HG02759 (cell line): ENCODE results near the gene CHAD.
"Not testable (repeated sequence)": the region's sequence is repeated elsewhere in the genome, so short reads cannot be mapped to it uniquely, and the experiment has no call there.

ENCODE experiments used
- ATAC-seq: cut with Tn5 transposase; IDR thresholded peaks from one replicate; pipeline ENCODE4 v1.9.1; 2021; ENCODE audit warnings: mild to moderate bottlenecking, moderate library complexity; ENCODE audit not compliant: unreplicated experiment

The CHAD gene

DNA sequence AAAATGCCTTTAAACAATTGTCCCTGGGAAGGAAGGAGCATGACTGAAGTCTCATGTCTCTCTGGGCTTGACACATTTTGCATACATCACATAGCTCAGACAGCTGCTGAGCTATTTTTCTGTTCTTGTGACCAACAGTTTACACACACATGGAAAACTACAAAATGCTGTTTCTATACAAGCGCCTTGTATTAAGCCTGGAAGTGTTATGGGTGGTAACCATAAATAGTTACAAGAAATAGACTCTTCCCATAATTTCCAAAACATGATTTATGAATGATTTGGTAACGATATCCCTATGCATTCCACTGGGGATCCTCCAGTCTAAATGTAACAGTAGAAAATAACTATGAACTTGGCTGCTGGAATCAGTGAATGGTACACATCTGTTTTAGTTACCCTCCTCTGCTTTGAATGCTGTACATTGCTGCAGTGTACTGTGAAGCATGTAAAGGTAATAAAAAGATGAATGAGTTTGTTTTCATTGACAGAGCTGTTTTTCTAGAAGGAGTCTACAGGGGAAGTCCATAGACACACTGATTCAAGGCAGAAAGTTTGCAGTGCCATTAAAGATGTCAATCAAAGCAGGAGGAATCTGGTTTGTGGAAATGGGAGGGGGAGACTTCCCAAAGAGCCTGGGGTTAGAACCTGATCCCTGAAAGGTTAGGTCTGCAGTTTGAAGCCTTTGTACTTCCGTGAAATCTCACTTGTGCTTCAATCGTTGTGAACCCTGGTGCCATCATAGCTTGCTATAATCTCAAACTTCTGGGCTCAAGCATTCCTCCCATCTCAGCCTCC is 37.7 kb downstream of the CHAD start:
- ATAC-seq: no peak

DNA sequence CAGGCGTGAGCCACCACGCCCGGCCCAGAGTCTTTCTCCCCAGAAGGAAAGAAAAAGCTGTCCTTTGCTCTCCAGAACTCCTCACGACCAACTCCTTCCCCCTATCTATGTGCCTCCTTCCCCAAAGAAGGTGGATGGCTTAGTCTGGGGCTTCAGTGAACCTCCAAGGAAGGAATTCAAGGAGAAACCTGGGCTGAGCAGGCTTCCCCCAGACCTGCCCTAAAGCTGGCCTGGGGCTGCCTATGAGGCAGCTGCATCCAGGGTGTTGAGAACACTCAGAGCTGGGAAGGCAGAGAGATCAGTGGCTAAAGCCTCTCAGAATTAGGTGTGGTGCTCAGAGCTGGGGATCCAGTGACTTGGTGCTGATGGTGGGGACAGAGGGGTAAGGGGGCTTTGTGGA is 38.9 kb downstream of the CHAD start:
- ATAC-seq: no peak

DNA sequence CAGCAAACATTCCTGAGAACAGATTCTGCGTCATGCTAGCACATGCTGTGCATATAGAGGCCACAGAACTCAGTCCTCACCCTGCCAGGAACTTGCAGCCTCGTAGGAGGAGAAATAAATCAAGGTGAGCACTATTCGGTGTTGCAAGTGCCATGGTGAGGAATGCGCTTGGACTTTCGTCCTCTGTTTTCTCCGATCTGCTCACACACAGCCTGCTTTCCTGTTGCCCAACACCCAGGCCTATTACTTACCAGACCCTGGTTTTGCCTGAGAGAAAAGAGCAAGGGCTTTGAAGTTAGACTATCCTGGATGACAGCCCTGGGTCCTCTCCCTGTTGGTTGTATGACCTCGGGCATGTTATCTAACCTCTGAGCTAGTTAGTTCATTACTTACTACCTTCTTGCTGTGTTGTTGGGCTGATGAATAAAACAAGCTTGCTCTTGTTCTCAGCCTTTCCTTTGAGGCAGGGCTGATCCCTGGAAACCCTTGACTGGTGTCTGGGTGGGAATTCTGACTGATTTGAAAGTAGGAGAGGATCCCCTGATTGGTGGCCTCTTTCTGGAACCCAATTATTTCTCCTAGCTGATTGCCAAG is 39.8 kb downstream of the CHAD start:
- no peak for ATAC-seq

DNA sequence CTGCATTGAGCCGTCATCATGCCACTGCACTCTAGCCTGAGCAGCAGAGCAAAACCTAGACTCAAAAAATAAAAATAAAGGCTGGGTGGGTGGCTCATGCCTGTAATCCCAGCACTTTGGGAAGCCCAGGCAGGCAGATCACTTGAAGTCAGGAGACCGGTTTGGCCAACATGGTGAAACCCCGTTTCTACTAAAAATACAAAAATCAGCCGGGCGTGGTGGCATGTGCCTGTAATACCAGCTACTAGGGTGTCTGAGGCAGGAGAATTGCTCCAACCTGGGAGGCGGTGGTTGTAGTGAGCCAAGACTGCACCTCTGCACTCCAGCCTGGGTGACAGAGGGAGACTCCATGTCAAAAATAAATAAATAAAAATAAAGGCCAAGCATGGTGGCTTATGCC is 40.6 kb downstream of the CHAD start:
- not testable (repeated sequence) for ATAC-seq

DNA sequence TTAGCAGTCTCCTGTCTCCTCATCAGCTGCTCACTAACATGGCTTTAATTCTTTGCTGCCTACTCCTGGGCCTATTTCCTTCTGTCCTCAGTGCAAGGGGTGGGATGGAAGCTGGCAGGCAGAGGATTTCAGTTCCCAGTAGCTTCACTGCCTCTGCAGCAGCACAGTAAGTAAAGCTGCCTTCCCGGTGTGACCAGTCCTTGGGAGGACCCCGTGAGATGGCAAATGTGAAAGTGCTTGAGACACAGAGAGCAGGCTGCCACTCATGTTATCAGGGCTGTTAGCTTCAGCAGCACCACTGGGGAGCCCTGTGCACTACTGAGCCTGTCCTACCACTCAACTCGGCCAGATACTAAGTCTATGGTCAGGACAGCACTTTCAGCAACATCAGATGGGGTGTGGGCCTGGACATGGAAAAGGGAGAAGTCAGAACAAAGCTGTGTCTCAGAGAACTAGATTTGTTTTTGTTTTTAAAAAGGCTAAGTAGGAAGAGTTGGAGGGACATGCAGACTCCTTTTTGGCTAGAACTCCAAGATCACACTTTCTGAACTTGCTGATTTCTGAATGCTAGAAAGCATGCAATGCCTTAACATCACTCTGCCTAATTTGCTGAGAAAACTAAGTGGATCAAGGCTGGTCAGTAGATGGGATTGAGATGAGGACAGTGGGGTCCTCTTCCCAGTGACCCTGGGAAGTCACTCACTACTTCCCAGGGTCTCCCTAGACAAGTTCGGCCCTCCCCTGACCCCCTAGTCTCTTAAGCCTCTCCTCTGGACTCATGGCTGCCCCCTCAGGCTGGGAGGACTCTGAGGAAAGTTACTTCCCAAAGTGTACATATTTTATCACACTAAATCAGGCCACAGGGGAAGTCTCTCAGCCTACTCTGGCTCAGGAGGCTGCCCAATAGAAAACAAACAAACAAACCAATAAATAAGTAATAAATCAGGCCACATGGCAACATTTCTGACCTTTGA is 41.6 kb downstream of the CHAD start:
- peak; percentile 27 for ATAC-seq

DNA sequence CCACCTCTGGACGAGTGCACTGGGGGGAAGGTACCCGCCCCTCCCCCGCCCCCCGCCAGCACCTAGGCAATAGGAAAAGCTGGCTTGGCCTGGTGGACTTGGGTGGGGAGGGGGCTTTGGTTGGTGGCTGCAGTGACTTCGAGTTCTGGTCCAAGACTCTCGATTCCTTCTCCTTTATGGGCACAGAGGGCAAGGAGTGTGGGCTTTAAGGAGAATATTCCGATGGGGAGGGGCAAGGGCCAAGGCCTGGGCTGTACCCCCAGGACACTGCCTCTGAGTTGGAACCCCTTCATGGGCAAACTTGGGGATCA is 42.3 kb downstream of the CHAD start:
- no peak for ATAC-seq

DNA sequence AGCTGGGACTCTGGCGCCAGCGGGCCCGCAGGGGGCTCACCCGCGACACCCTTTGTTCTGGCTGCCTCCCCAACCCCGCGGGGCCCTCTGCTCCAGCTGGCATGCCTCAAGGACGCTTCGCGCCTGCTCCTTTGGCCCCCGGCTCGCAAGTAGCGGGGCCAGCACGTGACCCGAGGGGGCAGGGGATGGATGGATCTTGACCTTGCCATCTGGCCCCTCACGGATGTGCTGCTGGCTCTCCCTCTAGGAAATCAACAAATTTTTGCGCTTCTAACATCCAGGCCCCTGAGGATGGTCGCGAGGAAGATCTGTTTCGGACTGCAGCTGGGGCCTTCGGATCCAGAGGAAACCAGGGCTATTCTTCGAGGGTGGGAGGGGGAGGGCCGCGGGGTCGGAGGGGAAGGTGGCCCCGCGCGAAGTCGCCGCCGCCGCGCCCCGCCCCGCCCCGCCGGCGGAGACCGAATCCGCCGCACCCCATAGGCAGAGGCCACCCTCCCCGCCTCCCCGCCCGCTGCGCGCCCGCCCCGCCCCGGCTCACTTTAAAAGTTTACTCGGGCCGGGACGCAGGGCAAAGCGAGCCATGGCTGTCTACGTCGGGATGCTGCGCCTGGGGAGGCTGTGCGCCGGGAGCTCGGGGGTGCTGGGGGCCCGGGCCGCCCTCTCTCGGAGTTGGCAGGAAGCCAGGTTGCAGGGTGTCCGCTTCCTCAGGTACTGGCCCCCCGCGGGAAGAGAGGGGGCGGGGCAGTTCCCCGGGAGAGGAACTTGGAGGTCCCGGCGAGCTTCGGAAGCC is 42.8 kb downstream of the CHAD start, which contains the start of gene ACSF2:
Gene ACSF2, plus strand, starts transcription at position 537 of the 790 bp plus-strand sequence. Its CDS starts 44 bp downstream, at position 581.
- peak; percentile 75 for ATAC-seq

DNA sequence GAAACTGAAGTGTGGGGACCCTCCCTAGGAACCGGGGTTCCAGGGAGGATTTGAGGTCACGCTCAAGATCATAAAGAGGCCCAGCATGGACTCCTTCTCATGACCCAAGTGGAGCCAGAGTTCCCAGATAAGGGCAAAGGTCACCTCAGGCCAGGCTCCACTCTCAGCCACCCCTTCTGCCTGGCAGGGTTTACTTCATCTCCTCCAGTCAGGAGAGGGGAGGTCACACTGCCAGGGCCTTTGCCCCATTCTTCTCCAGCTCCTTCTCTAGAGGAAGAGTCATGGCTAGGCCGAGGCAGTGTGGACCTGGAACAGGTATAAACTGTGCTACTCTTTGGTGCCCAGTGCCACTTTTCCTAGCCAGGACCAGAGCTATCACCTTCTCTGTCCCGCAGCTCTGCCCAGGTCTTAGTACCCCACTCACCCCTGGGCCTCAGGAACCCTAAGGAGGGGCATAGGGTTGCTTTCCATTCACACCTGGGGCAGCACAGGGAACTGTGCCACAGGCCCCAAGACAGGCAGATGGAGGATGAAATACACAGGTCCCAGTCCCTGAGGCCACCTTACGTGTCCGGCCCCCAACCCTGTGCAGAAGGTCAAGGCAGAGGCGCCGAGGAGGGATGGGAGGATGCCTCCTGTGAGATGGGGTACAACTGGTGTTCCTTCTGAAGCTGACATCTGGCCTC is 43.5 kb downstream of the CHAD start:
- ATAC-seq: no peak

DNA sequence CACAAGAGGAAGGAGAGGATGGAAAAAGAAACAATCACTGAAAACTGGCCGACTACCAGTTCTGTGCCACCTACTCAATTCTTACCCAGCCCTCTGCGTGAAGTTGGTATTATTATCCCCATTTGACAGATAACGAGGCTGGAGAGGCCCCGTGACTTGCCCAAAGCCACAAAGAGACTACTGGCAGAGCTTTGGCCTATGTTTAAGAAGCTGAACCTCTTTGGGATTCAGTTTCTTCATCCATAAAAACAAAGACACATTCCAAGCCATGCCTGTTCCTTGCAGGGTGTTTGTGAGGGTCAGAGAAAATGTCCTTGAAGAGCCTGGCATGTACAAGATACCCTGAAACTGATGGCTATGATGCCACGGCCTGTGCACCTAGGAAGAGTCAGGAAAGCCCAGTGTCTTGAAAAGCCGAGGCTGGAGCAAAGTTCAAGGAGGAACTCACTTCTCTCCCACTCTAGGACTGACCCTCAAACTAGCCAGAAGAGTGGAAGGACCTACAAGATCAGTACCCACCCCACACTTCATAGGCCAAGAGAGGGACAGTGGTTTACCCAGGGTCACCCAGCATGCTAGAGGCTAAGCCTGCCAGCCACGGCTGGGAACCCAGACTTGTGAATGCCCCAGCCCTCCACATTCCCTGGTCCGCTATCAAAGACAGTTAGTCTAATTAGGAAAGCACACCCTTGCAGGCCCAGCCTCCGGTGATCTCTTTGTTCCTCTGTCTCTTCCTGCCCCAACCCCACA is 44.3 kb downstream of the CHAD start:
- no peak for ATAC-seq

DNA sequence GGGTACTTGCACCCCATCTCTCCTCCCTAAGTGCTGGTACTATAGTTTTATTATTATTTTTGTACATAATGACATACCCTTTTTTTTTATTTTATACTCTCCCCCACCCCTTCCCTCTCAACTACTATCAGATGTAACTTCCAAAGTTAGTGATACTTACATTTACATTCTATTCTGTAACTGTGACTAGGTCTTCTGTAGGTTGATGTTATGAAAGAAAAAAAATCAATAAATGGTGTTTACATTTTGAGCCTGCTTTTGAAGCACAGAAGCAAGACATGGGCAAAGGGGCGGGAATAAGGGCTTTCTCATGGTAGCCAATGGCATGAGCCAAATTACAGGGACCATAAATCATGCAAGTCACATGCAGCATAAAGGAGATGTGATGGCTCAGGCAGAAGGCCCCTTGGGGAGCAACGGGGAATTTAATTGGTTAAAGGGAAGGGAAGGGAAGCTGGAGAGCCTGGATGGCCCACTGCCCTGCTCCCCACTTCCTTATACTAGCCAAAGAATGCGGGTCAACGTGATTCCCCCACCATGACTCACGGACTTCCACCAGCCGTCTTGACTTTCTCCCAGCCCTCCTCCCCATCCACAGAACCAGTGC is 45.0 kb downstream of the CHAD start:
- ATAC-seq: no peak

DNA sequence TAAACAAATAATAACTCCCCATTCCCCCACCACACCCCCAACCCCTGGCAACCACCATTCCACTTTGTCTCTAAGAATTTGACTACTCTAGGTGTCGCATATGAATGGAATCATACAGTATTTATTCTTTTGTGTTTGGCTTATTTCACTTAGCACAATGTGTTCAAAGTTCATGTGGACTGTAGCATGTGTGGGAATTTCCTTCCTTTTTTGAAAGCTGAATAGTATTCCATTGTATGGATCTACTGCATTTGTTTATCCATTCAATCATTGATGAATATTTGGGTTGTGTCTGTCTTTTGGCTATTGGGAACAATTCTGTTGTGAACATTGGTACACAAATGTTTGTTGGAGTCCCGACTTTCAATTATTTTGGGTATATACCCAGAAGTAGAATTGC is 45.9 kb downstream of the CHAD start:
- ATAC-seq: no peak

DNA sequence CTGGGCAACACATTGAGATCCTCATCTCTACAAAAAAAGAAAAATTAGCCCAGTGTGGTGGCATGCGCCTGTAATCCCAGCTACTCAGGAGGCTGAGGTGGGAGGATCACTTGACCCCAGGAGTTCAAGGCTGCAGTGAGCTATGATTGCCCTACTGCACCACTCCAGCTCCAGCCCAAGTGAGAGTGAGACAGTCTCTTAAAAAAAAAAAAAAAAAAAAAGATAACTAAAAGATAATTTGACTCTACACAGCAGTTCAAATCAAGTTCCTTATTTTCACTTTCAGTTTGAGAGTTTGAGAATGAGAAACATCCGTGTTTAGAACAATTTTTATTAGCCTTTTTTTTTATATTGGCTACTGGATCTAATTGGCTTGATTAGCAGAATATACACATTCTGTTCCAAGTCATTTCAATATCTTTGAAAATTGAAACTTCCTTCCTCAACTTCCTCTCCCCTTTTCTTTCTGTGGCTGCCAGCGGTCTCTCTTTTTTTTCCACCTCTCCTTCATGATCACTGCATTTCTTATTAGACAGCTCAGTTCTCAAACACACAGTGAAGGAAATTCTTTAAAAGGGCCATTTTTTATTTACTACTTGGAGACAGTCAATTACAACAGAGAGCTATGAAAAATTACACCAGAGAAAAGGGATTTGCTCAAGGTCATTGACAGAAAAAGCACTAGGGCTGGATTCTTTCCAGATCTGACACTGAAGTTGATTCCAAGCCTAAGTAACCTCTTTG is 47.2 kb downstream of the CHAD start:
- ATAC-seq: no peak

DNA sequence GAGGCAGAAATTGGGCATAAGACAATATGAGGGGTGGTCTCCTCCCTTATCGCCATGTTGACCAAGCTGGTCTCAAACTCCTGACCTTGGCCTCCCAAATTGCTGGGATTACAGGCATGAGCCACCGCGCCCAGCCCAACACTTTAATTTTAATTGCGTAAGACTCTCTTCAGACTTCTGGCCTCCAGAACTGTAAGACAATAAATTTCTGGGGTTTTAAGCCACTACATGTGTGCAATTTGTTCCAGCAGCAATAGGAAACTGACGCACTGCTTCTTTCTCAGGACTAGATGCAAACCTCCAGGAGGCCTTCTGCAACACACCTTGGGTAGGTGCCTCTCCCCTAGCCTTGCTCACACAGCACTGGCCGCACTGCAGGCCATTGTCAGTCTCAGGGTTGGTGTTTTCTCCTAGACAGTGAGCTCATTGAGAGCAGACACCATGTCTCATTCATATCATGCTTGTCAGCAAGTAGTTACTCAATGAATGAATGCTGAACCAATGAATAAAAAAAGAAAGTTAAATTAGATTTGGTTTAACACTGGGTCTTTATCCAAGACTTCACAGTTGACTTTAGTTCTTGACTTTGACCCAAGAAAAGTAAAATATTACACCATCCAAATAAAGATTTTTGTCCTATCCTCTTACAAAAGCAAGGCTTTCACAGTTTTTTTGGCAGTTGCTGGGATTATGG is 48.1 kb downstream of the CHAD start:
- no peak for ATAC-seq

DNA sequence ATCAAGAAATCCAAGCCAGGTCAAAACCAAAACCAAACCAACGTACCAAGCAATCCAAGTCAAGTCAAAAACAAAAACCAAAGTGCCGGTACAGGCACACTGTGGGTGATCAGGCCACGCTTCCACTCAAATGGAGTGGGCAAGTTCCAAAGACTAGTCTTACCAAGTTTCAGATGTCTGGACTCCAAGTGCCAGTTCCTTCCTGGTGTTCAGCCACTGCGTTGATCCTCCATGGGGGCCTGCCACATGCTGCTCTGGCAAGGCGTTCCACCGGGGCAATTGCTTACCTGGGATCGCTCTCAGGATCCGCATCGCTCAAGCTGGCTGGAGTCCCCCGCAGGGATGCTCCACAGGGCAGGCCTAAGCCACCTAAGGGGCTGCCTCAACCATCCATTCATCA is 49.1 kb downstream of the CHAD start:
- not testable (repeated sequence) for ATAC-seq

DNA sequence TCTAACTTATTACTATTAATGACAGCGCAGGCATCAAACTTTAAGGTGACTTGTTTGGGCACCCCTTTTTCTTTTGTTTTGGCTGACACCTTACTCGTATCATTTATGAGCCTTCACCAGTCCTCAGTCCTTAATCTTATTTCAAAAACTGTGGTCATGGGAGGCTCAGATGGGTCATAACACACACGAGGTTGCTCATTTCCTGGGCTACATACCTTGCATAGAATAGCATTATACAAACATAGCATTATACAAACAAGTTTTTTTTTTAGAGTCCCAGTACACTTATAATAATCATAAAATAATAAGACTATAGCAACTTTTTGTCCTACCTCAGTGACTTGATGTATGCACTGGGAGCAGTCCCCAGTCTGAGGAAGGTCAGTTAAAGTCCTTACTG is 53.9 kb downstream of the CHAD start:
- no peak for ATAC-seq
